Measurements from ENCODE around the gene ADRA2B. TPM values are rescaled to one million over a fixed set of nuclear protein-coding genes. Genes with fewer than 3 reads are reported as not detected.

ADRA2B gene
- polyA plus RNA-seq, 2 of the 4 experiments (the other 2 are of a cell fraction), result 0.03 to 0.05 TPM

DNA sequence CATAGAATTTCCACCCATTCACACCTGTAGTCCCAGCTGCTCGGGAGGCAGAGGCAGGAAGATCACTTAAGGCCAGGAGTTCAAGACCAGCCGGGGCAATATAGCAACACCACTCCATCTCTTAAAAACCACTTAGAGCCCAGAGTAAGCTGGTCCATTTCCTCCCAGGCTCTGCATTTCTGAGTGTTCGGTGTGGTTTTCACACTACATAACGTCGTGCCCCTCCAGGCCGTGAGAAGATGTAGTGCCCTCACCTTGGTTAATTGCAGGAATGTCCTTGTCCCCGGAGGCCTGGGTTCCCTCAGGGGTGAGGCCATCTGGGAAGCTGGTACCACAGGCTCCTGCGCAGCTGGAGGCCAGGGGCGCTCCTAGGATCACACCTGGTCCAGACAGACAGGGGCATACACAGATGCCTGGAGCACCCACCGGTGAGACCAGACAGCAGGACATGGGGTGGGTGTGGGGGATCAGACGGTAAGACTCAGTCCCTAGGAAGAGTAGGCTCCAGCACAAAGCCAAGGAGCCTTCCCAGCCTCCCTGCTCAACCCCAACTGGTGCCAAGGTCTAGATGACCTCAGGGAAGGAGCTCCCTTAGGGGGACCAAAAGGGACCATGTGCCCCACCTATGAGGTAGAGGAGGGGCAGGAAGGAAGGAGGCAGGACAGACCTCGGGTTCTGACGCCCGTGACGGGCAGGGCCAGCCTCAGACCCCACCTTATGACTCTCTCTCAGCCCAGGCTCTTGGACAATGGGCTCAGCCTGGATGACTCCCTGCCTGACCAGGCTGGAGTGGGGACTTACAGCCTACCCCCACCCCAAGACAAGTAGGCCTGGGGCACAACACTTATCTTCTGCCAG is 21.2 kb upstream of the ADRA2B start:
- CTCF ChIA-PET, result interaction anchor here (0.8 to 5.1 kb wide), 19 partner anchors 11 to 413 kb away, joined by 3 to 57 read pairs (median 5); partner anchors contain the start of genes ADRA2B and NEURL3
- Histone ChIP-seq H3K4me1 (no peaks in the 10 kb centered on the region), H3K27ac (no peak overlapping the region), H3K4me3 (no peak overlapping the region), H3K4me2 (no peak overlapping the region), H3K9me3 (no peaks in the 10 kb centered on the region)
- TF ChIP-seq HDAC2 (IDR thresholded peaks at IDR 0.05) (no peak), CEBPB (IDR thresholded peaks at IDR 0.05) (no peak), HEYL (CRISPR knock-in tag; IDR thresholded peaks at IDR 0.05) (no peak), BHLHE40 (IDR thresholded peaks at IDR 0.05; ENCODE audit: low read depth, low read length) (no peak), SMC3 (IDR thresholded peaks at IDR 0.05) (no peak), KDM5A (IDR thresholded peaks at IDR 0.05) (no peak), TP53 (CRISPR knock-in tag; IDR thresholded peaks at IDR 0.05) (no peak), ZFP36 (IDR thresholded peaks at IDR 0.05; ENCODE audit: borderline replicate concordance, partially characterized antibody) (no peak)
- TF ChIP-seq, protein P1, sequence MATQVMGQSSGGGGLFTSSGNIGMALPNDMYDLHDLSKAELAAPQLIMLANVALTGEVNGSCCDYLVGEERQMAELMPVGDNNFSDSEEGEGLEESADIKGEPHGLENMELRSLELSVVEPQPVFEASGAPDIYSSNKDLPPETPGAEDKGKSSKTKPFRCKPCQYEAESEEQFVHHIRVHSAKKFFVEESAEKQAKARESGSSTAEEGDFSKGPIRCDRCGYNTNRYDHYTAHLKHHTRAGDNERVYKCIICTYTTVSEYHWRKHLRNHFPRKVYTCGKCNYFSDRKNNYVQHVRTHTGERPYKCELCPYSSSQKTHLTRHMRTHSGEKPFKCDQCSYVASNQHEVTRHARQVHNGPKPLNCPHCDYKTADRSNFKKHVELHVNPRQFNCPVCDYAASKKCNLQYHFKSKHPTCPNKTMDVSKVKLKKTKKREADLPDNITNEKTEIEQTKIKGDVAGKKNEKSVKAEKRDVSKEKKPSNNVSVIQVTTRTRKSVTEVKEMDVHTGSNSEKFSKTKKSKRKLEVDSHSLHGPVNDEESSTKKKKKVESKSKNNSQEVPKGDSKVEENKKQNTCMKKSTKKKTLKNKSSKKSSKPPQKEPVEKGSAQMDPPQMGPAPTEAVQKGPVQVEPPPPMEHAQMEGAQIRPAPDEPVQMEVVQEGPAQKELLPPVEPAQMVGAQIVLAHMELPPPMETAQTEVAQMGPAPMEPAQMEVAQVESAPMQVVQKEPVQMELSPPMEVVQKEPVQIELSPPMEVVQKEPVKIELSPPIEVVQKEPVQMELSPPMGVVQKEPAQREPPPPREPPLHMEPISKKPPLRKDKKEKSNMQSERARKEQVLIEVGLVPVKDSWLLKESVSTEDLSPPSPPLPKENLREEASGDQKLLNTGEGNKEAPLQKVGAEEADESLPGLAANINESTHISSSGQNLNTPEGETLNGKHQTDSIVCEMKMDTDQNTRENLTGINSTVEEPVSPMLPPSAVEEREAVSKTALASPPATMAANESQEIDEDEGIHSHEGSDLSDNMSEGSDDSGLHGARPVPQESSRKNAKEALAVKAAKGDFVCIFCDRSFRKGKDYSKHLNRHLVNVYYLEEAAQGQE (IDR thresholded peaks at IDR 0.05), result no peak
- 49% methylated on average over 14 of the region's 15 CpGs for WGBS (ENCODE audit: missing lambda C conversion rate)
- POLR2A ChIA-PET, result no interaction called here
- no peak for FAIRE-seq
- no peak for DNase-seq (ENCODE audit: low read depth in 1 of 2, low spot score in 1 of 2)
- ATAC-seq, result no peak

DNA sequence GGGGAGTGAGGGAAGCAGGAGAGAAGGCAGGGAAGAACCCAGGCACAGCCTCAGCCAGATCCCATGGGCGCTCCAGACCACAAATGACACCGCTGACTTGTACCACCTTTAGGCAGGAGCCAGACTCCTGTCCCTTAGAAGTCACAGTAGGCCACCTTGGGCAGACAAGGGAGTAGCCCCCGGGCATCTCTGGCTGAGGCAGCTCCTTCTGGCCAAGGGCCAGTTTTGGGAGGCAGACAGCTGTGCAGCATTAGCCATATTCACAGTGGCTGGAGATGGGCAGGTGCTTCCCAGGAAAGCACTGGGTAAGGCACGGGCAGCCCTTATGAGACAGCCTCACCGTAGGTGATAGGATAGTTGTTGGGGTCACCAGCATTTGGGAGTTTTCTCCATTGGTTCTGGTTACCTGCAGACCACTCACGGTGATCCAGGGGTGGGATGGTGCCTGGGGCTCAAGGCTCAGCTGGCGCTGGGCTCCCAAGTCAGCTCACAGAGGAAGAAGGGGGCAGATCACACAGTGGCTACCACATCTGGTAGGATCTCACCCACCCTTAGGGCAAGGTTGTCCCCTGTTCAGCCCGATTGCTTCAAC is 19.9 kb upstream of the ADRA2B start:
- TF ChIP-seq EHF (CRISPR knock-in tag; IDR thresholded peaks at IDR 0.05), result no peak
- TF ChIP-seq, protein P2, sequence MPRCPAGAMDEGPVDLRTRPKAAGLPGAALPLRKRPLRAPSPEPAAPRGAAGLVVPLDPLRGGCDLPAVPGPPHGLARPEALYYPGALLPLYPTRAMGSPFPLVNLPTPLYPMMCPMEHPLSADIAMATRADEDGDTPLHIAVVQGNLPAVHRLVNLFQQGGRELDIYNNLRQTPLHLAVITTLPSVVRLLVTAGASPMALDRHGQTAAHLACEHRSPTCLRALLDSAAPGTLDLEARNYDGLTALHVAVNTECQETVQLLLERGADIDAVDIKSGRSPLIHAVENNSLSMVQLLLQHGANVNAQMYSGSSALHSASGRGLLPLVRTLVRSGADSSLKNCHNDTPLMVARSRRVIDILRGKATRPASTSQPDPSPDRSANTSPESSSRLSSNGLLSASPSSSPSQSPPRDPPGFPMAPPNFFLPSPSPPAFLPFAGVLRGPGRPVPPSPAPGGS (IDR thresholded peaks at IDR 0.05), result no peak
- TF ChIP-seq, protein P3, sequence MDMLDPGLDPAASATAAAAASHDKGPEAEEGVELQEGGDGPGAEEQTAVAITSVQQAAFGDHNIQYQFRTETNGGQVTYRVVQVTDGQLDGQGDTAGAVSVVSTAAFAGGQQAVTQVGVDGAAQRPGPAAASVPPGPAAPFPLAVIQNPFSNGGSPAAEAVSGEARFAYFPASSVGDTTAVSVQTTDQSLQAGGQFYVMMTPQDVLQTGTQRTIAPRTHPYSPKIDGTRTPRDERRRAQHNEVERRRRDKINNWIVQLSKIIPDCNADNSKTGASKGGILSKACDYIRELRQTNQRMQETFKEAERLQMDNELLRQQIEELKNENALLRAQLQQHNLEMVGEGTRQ (IDR thresholded peaks at IDR 0.05), result no peak
- no peak for TF ChIP-seq CBX8 (IDR thresholded peaks at IDR 0.05)
- TF ChIP-seq HDAC2 (IDR thresholded peaks at IDR 0.05), result no peak
- TF ChIP-seq NR3C1 (IDR thresholded peaks at IDR 0.05), result no peak
- no peak for TF ChIP-seq ZSCAN20 (CRISPR knock-in tag; IDR thresholded peaks at IDR 0.05)
- no peak for TF ChIP-seq JUN (IDR thresholded peaks at IDR 0.05)
- no peak for TF ChIP-seq FOSL2 (IDR thresholded peaks at IDR 0.05)
- no peak for TF ChIP-seq FOSL2 (CRISPR knock-in tag; IDR thresholded peaks at IDR 0.05)
- no peak for TF ChIP-seq HEYL (CRISPR knock-in tag; IDR thresholded peaks at IDR 0.05)
- TF ChIP-seq, protein P4, sequence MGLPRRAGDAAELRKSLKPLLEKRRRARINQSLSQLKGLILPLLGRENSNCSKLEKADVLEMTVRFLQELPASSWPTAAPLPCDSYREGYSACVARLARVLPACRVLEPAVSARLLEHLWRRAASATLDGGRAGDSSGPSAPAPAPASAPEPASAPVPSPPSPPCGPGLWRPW (IDR thresholded peaks at IDR 0.05), result no peak
- TF ChIP-seq MYC (IDR thresholded peaks at IDR 0.05; ENCODE audit: borderline replicate concordance, low read length), result no peak
- ATAC-seq (no peak), DNase-seq (ENCODE audit: low read depth in 1 of 2, low spot score in 1 of 2) (no peak), FAIRE-seq (no peak)
- 47% methylated on average over 8 of the region's 8 CpGs for WGBS (ENCODE audit: missing lambda C conversion rate)
- ChIA-PET POLR2A (no interaction called here), CTCF (interaction anchor here (1.4 to 5.1 kb wide), 5 partner anchors 19 to 373 kb away, joined by 3 to 57 read pairs (median 8); partner anchors contain the start of gene ADRA2B)
- Histone ChIP-seq H3K27ac (no peak overlapping the region), H3K4me2 (no peak overlapping the region), H3K9me3 (no peaks in the 10 kb centered on the region), H3K4me3 (no peak overlapping the region), H3K4me1 (no peaks in the 10 kb centered on the region)
